ENCODE results near the gene SLC25A20.

The SLC25A20 gene

GRCh38 chr3:48896936-48897335, 1.7 kb downstream of the SLC25A20 start:
- H2AFZ ChIP-seq (ENCODE audit: low read depth, low read length) = no peak overlapping the region
- no peak for TF ChIP-seq EZH2 (IDR thresholded peaks at IDR 0.05; ENCODE audit: borderline replicate concordance, low read depth, low read length, severe bottlenecking)
- TF ChIP-seq CTCF (IDR thresholded peaks at IDR 0.05; ENCODE audit: borderline replicate concordance, extremely low read depth, low read length, poor library complexity, severe bottlenecking) = no peak
- H3K9ac ChIP-seq (ENCODE audit: low read depth, low read length) = no peak overlapping the region
- no peaks in the 10 kb centered on the region for H3K36me3 ChIP-seq (ENCODE audit: insufficient read depth, low read length)
- H3K27me3 ChIP-seq (ENCODE audit: insufficient read depth, low read length, poor library complexity) = no peaks in the 10 kb centered on the region
- H3K4me3 ChIP-seq (ENCODE audit: low read depth in 1 of 2, low read length in 2 of 2) = no peak overlapping the region
- H3K9me3 ChIP-seq (ENCODE audit: insufficient read depth, low read length, severe bottlenecking) = no peaks in the 10 kb centered on the region
- H3K27ac ChIP-seq (ENCODE audit: low read length) = no peak overlapping the region
- DNase-seq = no peak
- no peaks in the 10 kb centered on the region for H4K20me1 ChIP-seq (ENCODE audit: insufficient read depth, low read length)
- no peak for ATAC-seq (ENCODE audit: insufficient read depth, low read depth)
- peaks cover 24% of the 10 kb centered on the region for H3K4me1 ChIP-seq (ENCODE audit: insufficient read depth, low read length)
- H3K79me2 ChIP-seq (ENCODE audit: insufficient read depth, low read length) = peaks cover 12% of the 10 kb centered on the region
- no peak overlapping the region for H3K4me2 ChIP-seq (ENCODE audit: insufficient read depth, low read length)

- Histone ChIP-seq H3K4me3 (ENCODE audit: low read depth in 1 of 2, low read length in 2 of 2) (no peak overlapping the region), H3K4me1 (ENCODE audit: insufficient read depth, low read length) (peaks cover 22% of the 10 kb centered on the region), H3K9me3 (ENCODE audit: insufficient read depth, low read length, severe bottlenecking) (no peaks in the 10 kb centered on the region), H3K79me2 (ENCODE audit: insufficient read depth, low read length) (peaks cover 12% of the 10 kb centered on the region), H3K27me3 (ENCODE audit: insufficient read depth, low read length, poor library complexity) (no peaks in the 10 kb centered on the region), H3K9ac (ENCODE audit: low read depth, low read length) (no peak overlapping the region), H4K20me1 (ENCODE audit: insufficient read depth, low read length) (no peaks in the 10 kb centered on the region), H3K4me2 (ENCODE audit: insufficient read depth, low read length) (no peak overlapping the region), H2AFZ (ENCODE audit: low read depth, low read length) (no peak overlapping the region), H3K36me3 (ENCODE audit: insufficient read depth, low read length) (no peaks in the 10 kb centered on the region), H3K27ac (ENCODE audit: low read length) (no peak overlapping the region)
- no peak for TF ChIP-seq CTCF (IDR thresholded peaks at IDR 0.05; ENCODE audit: borderline replicate concordance, extremely low read depth, low read length, poor library complexity, severe bottlenecking)
- no peak for TF ChIP-seq EZH2 (IDR thresholded peaks at IDR 0.05; ENCODE audit: borderline replicate concordance, low read depth, low read length, severe bottlenecking)
- DNase-seq (no peak), ATAC-seq (ENCODE audit: insufficient read depth, low read depth) (no peak)
These were observed 4.2 kb downstream of the SLC25A20 start for GRCh38 chr3:48894516-48894915.

GRCh38 chr3:48891606-48892005, 7.1 kb downstream of the SLC25A20 start:
- ATAC-seq (ENCODE audit: insufficient read depth, low read depth) (no peak), DNase-seq (no peak)
- H4K20me1 ChIP-seq (ENCODE audit: insufficient read depth, low read length) = no peaks in the 10 kb centered on the region
- no peaks in the 10 kb centered on the region; the same call in 1 of the 2 replicates for H3K4me1 ChIP-seq (ENCODE audit: insufficient read depth, low read length)
- H3K9ac ChIP-seq (ENCODE audit: low read depth, low read length) = no peak overlapping the region
- H2AFZ ChIP-seq (ENCODE audit: low read depth, low read length) = no peak overlapping the region
- H3K27me3 ChIP-seq (ENCODE audit: insufficient read depth, low read length, poor library complexity) = no peaks in the 10 kb centered on the region
- no peak overlapping the region for H3K4me3 ChIP-seq (ENCODE audit: low read depth in 1 of 2, low read length in 2 of 2)
- no peak overlapping the region for H3K4me2 ChIP-seq (ENCODE audit: insufficient read depth, low read length)
- TF ChIP-seq CTCF (IDR thresholded peaks at IDR 0.05; ENCODE audit: borderline replicate concordance, extremely low read depth, low read length, poor library complexity, severe bottlenecking) (no peak), EZH2 (IDR thresholded peaks at IDR 0.05; ENCODE audit: borderline replicate concordance, low read depth, low read length, severe bottlenecking) (no peak)
- H3K27ac ChIP-seq (ENCODE audit: low read length) = no peak overlapping the region
- no peaks in the 10 kb centered on the region for H3K36me3 ChIP-seq (ENCODE audit: insufficient read depth, low read length)
- no peaks in the 10 kb centered on the region for H3K79me2 ChIP-seq (ENCODE audit: insufficient read depth, low read length)
- H3K9me3 ChIP-seq (ENCODE audit: insufficient read depth, low read length, severe bottlenecking) = no peaks in the 10 kb centered on the region

- H3K9me3 ChIP-seq (ENCODE audit: insufficient read depth, low read length, severe bottlenecking) = no peaks in the 10 kb centered on the region
- TF ChIP-seq CTCF (IDR thresholded peaks at IDR 0.05; ENCODE audit: borderline replicate concordance, extremely low read depth, low read length, poor library complexity, severe bottlenecking) (no peak), EZH2 (IDR thresholded peaks at IDR 0.05; ENCODE audit: borderline replicate concordance, low read depth, low read length, severe bottlenecking) (no peak)
- H2AFZ ChIP-seq (ENCODE audit: low read depth, low read length) = no peak overlapping the region
- no peaks in the 10 kb centered on the region for H3K79me2 ChIP-seq (ENCODE audit: insufficient read depth, low read length)
- H3K4me1 ChIP-seq (ENCODE audit: insufficient read depth, low read length) = no peaks in the 10 kb centered on the region
- H3K4me3 ChIP-seq (ENCODE audit: low read depth in 1 of 2, low read length in 2 of 2) = no peak overlapping the region
- DNase-seq (no peak), ATAC-seq (ENCODE audit: insufficient read depth, low read depth) (no peak)
- no peaks in the 10 kb centered on the region for H3K27me3 ChIP-seq (ENCODE audit: insufficient read depth, low read length, poor library complexity)
- peaks cover 3% of the 10 kb centered on the region; the same call in 1 of the 2 replicates for H3K36me3 ChIP-seq (ENCODE audit: insufficient read depth, low read length)
- H3K4me2 ChIP-seq (ENCODE audit: insufficient read depth, low read length) = no peak overlapping the region
- H3K27ac ChIP-seq (ENCODE audit: low read length) = no peak overlapping the region
- H3K9ac ChIP-seq (ENCODE audit: low read depth, low read length) = no peak overlapping the region
- no peaks in the 10 kb centered on the region for H4K20me1 ChIP-seq (ENCODE audit: insufficient read depth, low read length)
These were observed 12.9 kb downstream of the SLC25A20 start for GRCh38 chr3:48885753-48886152.

Data from DND-41 (cell line).